ENCODE measurements around the gene BNIP2. TPM values are rescaled to one million over a fixed set of nuclear protein-coding genes. Genes with fewer than 3 reads are reported as not detected.

Gene BNIP2
- total and polyA plus RNA-seq, 2 of the 13 experiments (the other 11 are each of a cell fraction or from before 2014, with no cell fraction given), result 17.4 to 57.6 TPM

GRCh38 chr15:59662260-59662659 is 26.9 kb downstream of the BNIP2 start (continued):
- TF ChIP-seq ZBTB40 (IDR thresholded peaks at IDR 0.05), result no peak
- TF ChIP-seq ZBTB40 (CRISPR knock-in tag; IDR thresholded peaks at IDR 0.05), result no peak
- TF ChIP-seq SNRNP70 (IDR thresholded peaks at IDR 0.05; ENCODE audit: low read depth, low read length), result no peak
- TF ChIP-seq ZNF761 (CRISPR knock-in tag; conservative IDR thresholded peaks at IDR 0.05), result no peak

GRCh38 chr15:59659366-59659765 is 29.8 kb downstream of the BNIP2 start:
- no peak for FAIRE-seq
- H3K4me3 ChIP-seq (replicated peaks in 1 of 3; ENCODE audit: insufficient read depth in 1 of 3, low read depth in 2 of 3, low read length in 3 of 3), result no peak overlapping the region
- no peak overlapping the region for H3K4me2 ChIP-seq (ENCODE audit: low read depth, low read length)
- H3K27me3 ChIP-seq (ENCODE audit: control insufficient read depth in 1 of 2, insufficient read depth in 2 of 2, low read length in 2 of 2), result no peaks in the 10 kb centered on the region
- 19% methylated on average over 1 of the region's 1 CpG for WGBS (ENCODE audit: low lambda C conversion rate)
- intact Hi-C loops (cut with micrococcal nuclease; ENCODE audit: unreplicated experiment), result no loop called here
- peaks cover 3% of the 10 kb centered on the region for H4K20me1 ChIP-seq (ENCODE audit: insufficient read depth, low read length)
- H3K36me3 ChIP-seq (replicated peaks in 1 of 2; ENCODE audit: control insufficient read depth in 1 of 2, insufficient read depth in 2 of 2, low read length in 2 of 2), result peaks cover 1 to 30% of the 10 kb centered on the region in 2 experiments; a peak in 4 of 5 replicates
- H3K9me3 ChIP-seq (ENCODE audit: low read length), result no peaks in the 10 kb centered on the region
- H3K27ac ChIP-seq (ENCODE audit: extremely low read length, insufficient read depth, low read length), result no peak overlapping the region
- H3K79me2 ChIP-seq (ENCODE audit: insufficient read depth, low read length), result peaks cover 29% of the 10 kb centered on the region
- H3K4me1 ChIP-seq (ENCODE audit: insufficient read depth, low read length), result peaks cover 38% of the 10 kb centered on the region
- H3K9ac ChIP-seq (ENCODE audit: insufficient read depth, low read depth, low read length), result no peak overlapping the region
- in situ Hi-C loops (cut with HindIII; ENCODE audit: extremely low pct_ligation_motif_present, low pct_unique_long_range_greater_than_20kb), result no loop called here
- no peak for DNase-seq (ENCODE audit: low spot score)
- ChIA-PET POLR2A (no interaction called here), CTCF (ENCODE audit: low intra/inter-chr PET ratio, low total read pairs) (no interaction called here)
- no peak for ATAC-seq
- H2AFZ ChIP-seq (ENCODE audit: low read length), result no peak overlapping the region
- TF ChIP-seq KAT8 (CRISPR knock-in tag; IDR thresholded peaks at IDR 0.05) (no peak), ZNF879 (CRISPR knock-in tag; IDR thresholded peaks at IDR 0.05) (no peak), GMEB2 (CRISPR knock-in tag; IDR thresholded peaks at IDR 0.05; ENCODE audit: low read depth) (no peak), FOXP1 (IDR thresholded peaks at IDR 0.05) (no peak), FOXP1 (CRISPR knock-in tag; IDR thresholded peaks at IDR 0.05) (peak; percentile 30; the same call in 1 of the 2 replicates)
- BruUV-seq (replicated peaks), result no TSS peak
